ENCODE data around the gene S100A14.
"Not testable (repeated sequence)": the region's sequence is repeated elsewhere in the genome, so short reads cannot be mapped to it uniquely, and the experiment has no call there.

The S100A14 gene

GRCh38 chr1:153640861-153641260, 24.7 kb upstream of the S100A14 start:
- no peak for DNase-seq
- intact Hi-C loops (cut with DNase I): no loop called here

DNA sequence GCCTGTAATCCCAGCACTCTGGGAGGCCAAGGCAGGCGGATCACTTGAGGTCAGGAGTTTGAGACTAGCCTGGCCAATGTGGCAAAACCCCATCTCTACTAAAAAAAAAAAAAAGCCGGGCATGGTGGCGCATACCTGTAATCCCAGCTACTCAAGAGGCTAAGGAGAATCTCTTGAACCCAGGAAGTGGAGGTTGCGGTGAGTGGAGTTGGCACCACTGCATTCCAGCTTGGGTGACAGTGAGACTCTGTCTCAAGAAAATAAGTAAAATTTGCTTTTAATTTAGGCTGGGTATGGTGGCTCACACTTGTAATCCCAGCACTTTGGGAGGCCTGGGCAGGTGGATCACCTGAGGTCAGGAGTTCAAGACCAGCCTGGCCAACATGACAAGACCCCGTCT, 24.1 kb upstream of the S100A14 start:
- peak in 2 of 42 donors; percentile 3 to 23 for DNase-seq
- intact Hi-C loops (cut with DNase I): not testable (repeated sequence)

DNA sequence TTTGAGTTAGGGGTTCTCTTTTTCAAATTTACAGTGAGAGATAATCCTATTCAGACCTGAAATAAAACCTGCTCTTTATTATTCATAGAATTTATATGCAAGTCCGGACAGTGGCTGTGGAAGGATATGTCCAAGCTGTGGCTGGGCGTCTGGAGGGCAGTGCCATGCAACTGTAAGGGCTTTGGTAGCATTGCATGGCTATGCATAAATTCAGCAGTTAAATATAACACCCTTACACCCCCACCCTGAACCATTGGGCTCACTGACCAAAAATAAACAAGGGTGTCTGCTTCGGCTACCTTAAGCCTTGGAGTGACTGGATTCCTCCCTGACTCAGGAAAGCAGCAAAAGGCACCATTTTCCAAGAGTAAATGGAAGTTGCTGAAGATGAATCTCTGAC, 23.2 kb upstream of the S100A14 start:
- DNase-seq: peak in 2 of 42 donors; percentile 12 to 28
- intact Hi-C loops (cut with DNase I): no loop called here

DNA sequence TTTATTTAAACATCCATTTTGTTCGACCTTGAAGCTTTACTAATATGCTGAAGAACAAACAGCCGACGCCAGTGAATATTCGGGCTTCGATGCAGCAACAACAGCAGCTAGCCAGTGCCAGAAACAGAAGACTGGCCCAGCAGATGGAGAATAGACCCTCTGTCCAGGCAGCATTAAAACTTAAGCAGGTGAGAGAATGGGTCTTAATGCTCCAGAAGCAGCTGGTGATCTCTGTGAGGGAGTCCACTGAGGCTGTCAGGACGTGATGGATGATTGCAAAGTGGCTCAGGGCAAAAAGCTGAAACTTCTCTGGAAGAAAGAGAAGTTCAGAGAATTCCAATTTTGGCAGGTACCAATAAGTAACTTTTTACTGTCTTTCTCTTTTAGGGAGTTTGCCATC, 22.1 kb upstream of the S100A14 start:
- DNase-seq: peak in 1 of 42 donors; percentile 4
- intact Hi-C loops (cut with DNase I): no loop called here

- DNase-seq: peak in 1 of 42 donors; percentile 24
- intact Hi-C loops (cut with DNase I): no loop called here
Observed at GRCh38 chr1:153636312-153636711, 20.2 kb upstream of the S100A14 start.

GRCh38 chr1:153635872-153636271, 19.7 kb upstream of the S100A14 start:
- no peak for DNase-seq
- intact Hi-C loops (cut with DNase I): no loop called here

- intact Hi-C loops (cut with DNase I): no loop called here
- peak; percentile 97 to 100 (median 99) for DNase-seq
Observed at GRCh38 chr1:153633754-153634665, 17.9 kb upstream of the S100A14 start, which contains the start of gene CHTOP. Gene CHTOP (plus strand): TSS chr1:153634066. CDS start chr1:153636589, 2,523 bp downstream.

- intact Hi-C loops (cut with DNase I): no loop called here
- DNase-seq: peak in 6 of 42 donors; percentile 8 to 49 (median 32)
Observed at GRCh38 chr1:153633161-153633753, 17.1 kb upstream of the S100A14 start.

DNA sequence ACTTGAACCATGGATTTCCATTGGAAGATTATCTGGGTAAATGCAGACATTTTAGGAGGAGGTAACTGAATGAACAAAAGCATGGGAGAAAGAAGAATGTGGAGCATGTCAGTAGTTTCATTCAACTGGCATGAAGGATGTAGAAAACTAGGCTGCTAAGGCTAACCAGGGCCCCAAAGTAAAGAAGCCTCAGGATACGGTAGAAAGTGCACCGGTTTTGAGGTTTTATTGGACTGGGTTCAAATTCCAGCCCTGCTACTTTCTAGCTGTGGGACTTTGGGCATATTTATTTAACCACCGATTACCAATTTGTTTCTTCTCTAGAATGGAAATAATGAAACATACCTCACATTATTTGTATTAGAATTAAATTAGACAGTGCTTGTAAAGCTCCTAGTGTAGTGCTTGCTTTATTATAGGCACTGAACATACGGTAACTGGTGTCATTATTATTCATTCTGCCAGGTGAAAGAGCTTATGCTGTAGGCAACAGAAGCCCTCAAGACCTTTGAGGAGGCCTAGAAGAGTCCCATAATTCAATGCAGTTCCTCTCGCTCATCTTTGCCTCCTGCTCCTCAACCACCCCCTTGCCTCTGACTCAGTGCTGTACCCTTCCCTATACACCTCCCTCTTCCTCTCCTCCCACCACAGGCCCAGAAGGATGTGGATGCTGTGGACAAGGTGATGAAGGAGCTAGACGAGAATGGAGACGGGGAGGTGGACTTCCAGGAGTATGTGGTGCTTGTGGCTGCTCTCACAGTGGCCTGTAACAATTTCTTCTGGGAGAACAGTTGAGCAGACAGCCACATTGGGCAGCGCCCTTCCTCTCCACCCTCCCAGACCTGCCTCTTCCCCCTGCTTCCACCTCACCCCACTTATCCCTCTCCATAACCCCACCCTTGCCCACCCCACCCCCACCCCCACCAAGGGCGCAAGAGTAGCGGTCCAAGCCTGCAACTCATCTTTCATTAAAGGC, 15.2 kb upstream of the S100A14 start:
- intact Hi-C loops (cut with DNase I): no loop called here
- peak in 24 of 42 donors; percentile 30 to 88 (median 57) for DNase-seq

DNA sequence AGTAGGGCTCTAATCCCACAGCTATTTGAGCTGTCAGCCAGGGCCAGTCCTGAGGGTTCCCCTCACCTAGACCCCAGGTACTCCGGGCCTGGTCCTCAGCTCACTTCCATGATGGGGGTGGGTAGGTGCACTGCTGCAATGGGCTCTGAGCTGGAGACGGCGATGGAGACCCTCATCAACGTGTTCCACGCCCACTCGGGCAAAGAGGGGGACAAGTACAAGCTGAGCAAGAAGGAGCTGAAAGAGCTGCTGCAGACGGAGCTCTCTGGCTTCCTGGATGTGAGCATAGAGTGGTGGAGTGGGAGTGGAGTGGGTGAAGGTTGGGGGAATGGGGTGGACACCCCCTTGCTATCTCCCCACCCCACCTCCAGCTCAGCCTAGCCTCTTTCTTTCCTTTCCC, 14.3 kb upstream of the S100A14 start:
- DNase-seq: peak in 1 of 42 donors; percentile 28
- intact Hi-C loops (cut with DNase I): no loop called here

- intact Hi-C loops (cut with DNase I): loop anchor here (2.0 kb wide), 1 partner anchor 53 kb away; no protein-coding TSS in a partner anchor
- DNase-seq: peak in 24 of 42 donors; percentile 13 to 70 (median 52)
Observed at GRCh38 chr1:153629971-153630370, 13.8 kb upstream of the S100A14 start.

DNA sequence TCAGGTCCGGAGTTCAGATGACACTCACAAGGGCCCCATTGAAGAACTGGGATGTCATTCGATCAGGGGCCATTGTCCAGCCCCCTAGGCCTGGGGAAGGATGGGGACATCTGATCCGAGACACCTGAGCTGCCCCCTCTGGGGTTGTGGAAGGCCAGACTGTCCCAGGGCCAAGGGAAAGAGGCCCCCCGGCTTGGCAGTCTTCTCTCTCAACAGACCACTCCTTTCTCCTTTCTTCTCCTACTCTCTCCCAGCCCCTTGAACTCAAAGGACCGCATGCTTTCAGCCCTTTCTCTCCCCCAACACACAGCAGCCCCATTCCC, 13.2 kb upstream of the S100A14 start:
- intact Hi-C loops (cut with DNase I): loop anchor here (2.0 kb wide), 1 partner anchor 53 kb away; no protein-coding TSS in a partner anchor
- peak in 1 of 42 donors; percentile 6 for DNase-seq

DNA sequence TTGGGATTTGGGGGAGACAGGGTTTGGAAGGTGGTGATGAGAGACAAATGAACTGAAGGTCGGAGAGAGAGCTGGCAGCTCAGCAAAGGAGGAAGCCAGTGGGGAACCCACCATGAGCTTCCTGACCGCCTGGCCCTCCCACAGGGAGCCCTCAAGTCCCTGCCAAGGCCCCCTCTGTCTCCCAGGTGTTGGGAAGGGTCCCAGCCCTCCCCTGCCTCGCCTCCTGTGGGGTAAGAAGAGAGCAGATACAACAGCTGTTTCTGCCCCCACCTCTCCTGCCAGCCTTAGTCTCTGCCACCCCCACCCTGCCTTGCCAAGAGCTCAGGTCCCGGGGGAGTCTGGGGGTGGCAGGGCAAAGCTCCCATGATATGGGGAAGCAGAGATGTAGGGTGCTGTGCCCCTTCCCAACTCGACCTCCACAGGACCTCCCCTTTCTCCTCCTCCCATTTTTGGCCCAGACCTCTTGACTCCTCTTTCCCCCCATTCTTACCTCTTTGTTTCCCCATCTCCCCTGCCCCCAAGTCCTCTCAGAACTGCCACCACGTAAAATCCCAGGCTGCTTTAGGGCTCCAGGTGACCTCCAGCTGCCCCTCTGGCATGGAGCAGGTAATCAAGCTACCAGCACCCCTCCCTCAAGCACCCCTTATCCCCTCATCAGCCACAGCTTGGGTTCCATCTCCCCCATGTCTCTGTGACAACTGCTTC, 12.7 kb upstream of the S100A14 start:
- peak in 25 of 42 donors; percentile 32 to 85 (median 56) for DNase-seq
- intact Hi-C loops (cut with DNase I): loop anchor here (2.0 kb wide), 1 partner anchor 52 kb away; no protein-coding TSS in a partner anchor

- peak; percentile 50 to 92 (median 76) for DNase-seq
- intact Hi-C loops (cut with DNase I): loop anchor here (2.0 kb wide), 1 partner anchor 51 kb away; no protein-coding TSS in a partner anchor
Observed at GRCh38 chr1:153627715-153628626, 11.8 kb upstream of the S100A14 start, which contains the start of gene S100A1. Gene S100A1 (plus strand): TSS chr1:153628434. CDS start chr1:153630522, 2,088 bp downstream.

GRCh38 chr1:153626904-153627714, 11.0 kb upstream of the S100A14 start, which contains the start of gene S100A13:
Gene S100A13 (minus strand): TSS chr1:153627505. CDS start chr1:153626472, 1,033 bp downstream.
- intact Hi-C loops (cut with DNase I): no loop called here
- peak in 40 of 42 donors; percentile 29 to 86 (median 66) for DNase-seq

DNA sequence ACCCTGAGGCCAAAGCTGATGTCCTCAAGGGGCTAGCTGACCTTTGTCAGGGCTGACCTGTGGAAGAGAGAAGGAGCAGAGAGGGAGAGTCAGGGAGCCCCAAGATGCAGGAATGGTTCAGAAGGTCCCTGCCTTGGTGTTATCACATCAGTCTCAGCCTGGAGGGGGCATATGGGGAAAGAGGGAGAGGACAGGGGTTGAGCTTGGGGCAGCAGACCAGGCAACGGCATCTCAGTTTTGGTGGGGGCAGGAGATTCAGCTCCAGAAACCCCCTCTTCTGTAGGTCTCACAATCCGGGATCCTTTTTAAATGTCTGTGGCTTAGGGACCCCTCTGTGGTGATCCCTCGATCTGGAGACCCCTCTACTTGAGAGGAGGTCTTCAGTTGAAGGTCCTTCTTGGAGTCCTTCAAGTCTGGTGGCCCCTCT, 10.4 kb upstream of the S100A14 start:
- intact Hi-C loops (cut with DNase I): no loop called here
- DNase-seq: no peak
